Measurements from ENCODE around the gene PTP4A1. TPM values are rescaled to one million over a fixed set of nuclear protein-coding genes. Genes with fewer than 3 reads are reported as not detected.

Gene PTP4A1
- total and polyA plus RNA-seq, 2 of the 13 experiments (the other 11 are each of a cell fraction or from before 2014, with no cell fraction given), result 141 to 376 TPM

GRCh38 chr6:63598049-63599036 is 26.1 kb downstream of the PTP4A1 start (continued):
- TF ChIP-seq ZNF318 (CRISPR knock-in tag; IDR thresholded peaks at IDR 0.05) (peak; percentile 79; the same call in 1 of the 2 replicates), ZNF678 (CRISPR knock-in tag; IDR thresholded peaks at IDR 0.05) (no peak), POLR2G (IDR thresholded peaks at IDR 0.05; ENCODE audit: low read depth, low read length) (no peak), CBX2 (IDR thresholded peaks at IDR 0.05; ENCODE audit: low read depth, low read length) (no peak), CBX2 (CRISPR knock-in tag; IDR thresholded peaks at IDR 0.05; ENCODE audit: low read depth) (no peak), NR3C1 (CRISPR knock-in tag; IDR thresholded peaks at IDR 0.05) (no peak), KMT2A (CRISPR knock-in tag; IDR thresholded peaks at IDR 0.05) (peak; percentile 79), ZMAT3 (CRISPR knock-in tag; conservative IDR thresholded peaks at IDR 0.05) (no peak), ZNF350 (CRISPR knock-in tag; IDR thresholded peaks at IDR 0.05; ENCODE audit: borderline replicate concordance, low read depth) (peak; percentile 81), CBX5 (CRISPR knock-in tag; IDR thresholded peaks at IDR 0.05; ENCODE audit: borderline replicate concordance) (peak; percentile 84), GPN1 (CRISPR knock-in tag; IDR thresholded peaks at IDR 0.05; ENCODE audit: borderline replicate concordance) (no peak), ZNF337 (CRISPR knock-in tag; IDR thresholded peaks at IDR 0.05; ENCODE audit: borderline replicate concordance, low read depth) (peak; percentile 24), AKAP8 (CRISPR knock-in tag; IDR thresholded peaks at IDR 0.05) (no peak), ZNF546 (CRISPR knock-in tag; conservative IDR thresholded peaks at IDR 0.05) (no peak), ZNF382 (CRISPR knock-in tag; IDR thresholded peaks at IDR 0.05; ENCODE audit: borderline replicate concordance) (no peak), CREB1 (IDR thresholded peaks at IDR 0.05) (no peak), CREB1 (CRISPR knock-in tag; IDR thresholded peaks at IDR 0.05) (peak; percentile 51), ZNF737 (CRISPR knock-in tag; IDR thresholded peaks at IDR 0.05; ENCODE audit: borderline replicate concordance) (no peak)
- TF ChIP-seq, protein P1, sequence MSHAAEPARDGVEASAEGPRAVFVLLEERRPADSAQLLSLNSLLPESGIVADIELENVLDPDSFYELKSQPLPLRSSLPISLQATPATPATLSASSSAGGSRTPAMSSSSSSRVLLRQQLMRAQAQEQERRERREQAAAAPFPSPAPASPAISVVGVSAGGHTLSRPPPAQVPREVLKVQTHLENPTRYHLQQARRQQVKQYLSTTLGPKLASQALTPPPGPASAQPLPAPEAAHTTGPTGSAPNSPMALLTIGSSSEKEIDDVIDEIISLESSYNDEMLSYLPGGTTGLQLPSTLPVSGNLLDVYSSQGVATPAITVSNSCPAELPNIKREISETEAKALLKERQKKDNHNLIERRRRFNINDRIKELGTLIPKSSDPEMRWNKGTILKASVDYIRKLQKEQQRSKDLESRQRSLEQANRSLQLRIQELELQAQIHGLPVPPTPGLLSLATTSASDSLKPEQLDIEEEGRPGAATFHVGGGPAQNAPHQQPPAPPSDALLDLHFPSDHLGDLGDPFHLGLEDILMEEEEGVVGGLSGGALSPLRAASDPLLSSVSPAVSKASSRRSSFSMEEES (CRISPR knock-in tag; IDR thresholded peaks at IDR 0.05), result no peak
